Mucosa of descending colon (tissue), 3 donors: ENCODE measurements around the gene MESP2. TPM values are rescaled to one million over a fixed set of nuclear protein-coding genes. Genes with fewer than 3 reads are reported as not detected.

Experiments used
- ATAC-seq: fragments of 200-7000 bp; cut with Tn5 transposase; one replicate; pipeline ENCODE4 v1.9.1; 2020; ENCODE audit warnings: mild to moderate bottlenecking, moderate library complexity
- DNase-seq, 3 donors: peaks; one replicate each; pipeline ENCODE4 v3.0.0-alpha.2; 2020
- H3K36me3 ChIP-seq: fragments of 200-600 bp; one replicate; pipeline ENCODE4 v1.8.0; 2021; ENCODE audit warnings: low read depth, mild to moderate bottlenecking
- H3K4me1 ChIP-seq: fragments of 200-600 bp; one replicate; pipeline ENCODE4 v1.8.0; 2021; ENCODE audit warnings: low read depth, mild to moderate bottlenecking
- H3K4me3 ChIP-seq: fragments of 200-600 bp; one replicate; pipeline ENCODE4 v1.8.0; 2021; ENCODE audit warnings: mild to moderate bottlenecking
- H3K9me3 ChIP-seq: fragments of 200-600 bp; one replicate; pipeline ENCODE4 v1.8.0; 2021; ENCODE audit warnings: mild to moderate bottlenecking
- intact Hi-C, 2 donors: fragments of 100-400 bp; cut with DNase I in 1 of 2; cut with micrococcal nuclease in 1 of 2; formaldehyde crosslinking; loops; one replicate each; pipeline versions ENCODE4 v1.11.0 to v1.11.1; 2022; cut with DNase I, micrococcal nuclease
- total RNA-seq, 3 donors: library from RNA; stranded (reverse); fragmentation: NEBNext Ultra II Directional in 2 of 3; extraction: Animal tissue kit (Norgen Biotek cat#: 25700) in 2 of 3; gene quantifications; one replicate each; pipeline versions ENCODE4 v1.2.1 to v1.2.4, GENCODE V29; 2021 to 2023
- TF ChIP-seq, protein P1 (sequence below): fragments of 200-600 bp; IDR thresholded peaks from one replicate; pipeline ENCODE4 v1.8.0; 2022; ENCODE audit warnings: antibody characterized with exemption, mild to moderate bottlenecking
- donor health status: DM: no; HTN: no; CAD: no; lungs with moderate emphysema.
- donor health status: DM: no; HTN: no; CAD: no.
- donor health status: DM: no; HTN: yes; CAD: no.

Gene MESP2
- total RNA-seq, 3 donors from 2014 or later: 0.79 to 4.7 (median 1.2) TPM

DNA sequence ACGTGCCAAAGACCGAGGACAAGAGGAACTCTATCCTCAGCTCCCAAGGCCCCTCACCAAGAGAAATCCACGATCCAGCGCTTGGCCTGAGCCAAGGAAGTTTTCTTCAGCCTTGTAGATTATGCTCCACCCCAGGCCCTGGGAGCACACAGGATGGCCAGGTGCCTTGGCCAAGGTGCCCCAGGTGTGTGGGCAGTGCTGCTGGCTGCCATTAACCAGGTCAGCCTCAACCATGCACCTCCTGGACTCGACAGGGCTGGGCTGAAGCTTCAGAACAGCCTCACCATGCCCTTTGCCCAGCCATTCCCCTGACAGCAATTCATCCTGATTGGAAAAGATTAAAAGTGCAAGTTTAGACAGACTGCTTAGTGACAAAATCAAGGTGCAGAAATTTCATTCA lies 14.2 kb upstream of the MESP2 start:
- H3K4me1 ChIP-seq: peaks cover 24% of the 10 kb centered on the region
- H3K36me3 ChIP-seq: no peaks in the 10 kb centered on the region
- no peaks in the 10 kb centered on the region for H3K9me3 ChIP-seq
- DNase-seq (peak; percentile 60 to 68 (median 62)), ATAC-seq (peak; percentile 81)
- intact Hi-C loops: loop anchor here in 1 of 2 donors (5.0 kb wide), 1 partner anchor 110 kb away; no protein-coding TSS in a partner anchor
- no peak overlapping the region for H3K4me3 ChIP-seq
- TF ChIP-seq, protein P1, sequence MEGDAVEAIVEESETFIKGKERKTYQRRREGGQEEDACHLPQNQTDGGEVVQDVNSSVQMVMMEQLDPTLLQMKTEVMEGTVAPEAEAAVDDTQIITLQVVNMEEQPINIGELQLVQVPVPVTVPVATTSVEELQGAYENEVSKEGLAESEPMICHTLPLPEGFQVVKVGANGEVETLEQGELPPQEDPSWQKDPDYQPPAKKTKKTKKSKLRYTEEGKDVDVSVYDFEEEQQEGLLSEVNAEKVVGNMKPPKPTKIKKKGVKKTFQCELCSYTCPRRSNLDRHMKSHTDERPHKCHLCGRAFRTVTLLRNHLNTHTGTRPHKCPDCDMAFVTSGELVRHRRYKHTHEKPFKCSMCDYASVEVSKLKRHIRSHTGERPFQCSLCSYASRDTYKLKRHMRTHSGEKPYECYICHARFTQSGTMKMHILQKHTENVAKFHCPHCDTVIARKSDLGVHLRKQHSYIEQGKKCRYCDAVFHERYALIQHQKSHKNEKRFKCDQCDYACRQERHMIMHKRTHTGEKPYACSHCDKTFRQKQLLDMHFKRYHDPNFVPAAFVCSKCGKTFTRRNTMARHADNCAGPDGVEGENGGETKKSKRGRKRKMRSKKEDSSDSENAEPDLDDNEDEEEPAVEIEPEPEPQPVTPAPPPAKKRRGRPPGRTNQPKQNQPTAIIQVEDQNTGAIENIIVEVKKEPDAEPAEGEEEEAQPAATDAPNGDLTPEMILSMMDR: no peak

DNA sequence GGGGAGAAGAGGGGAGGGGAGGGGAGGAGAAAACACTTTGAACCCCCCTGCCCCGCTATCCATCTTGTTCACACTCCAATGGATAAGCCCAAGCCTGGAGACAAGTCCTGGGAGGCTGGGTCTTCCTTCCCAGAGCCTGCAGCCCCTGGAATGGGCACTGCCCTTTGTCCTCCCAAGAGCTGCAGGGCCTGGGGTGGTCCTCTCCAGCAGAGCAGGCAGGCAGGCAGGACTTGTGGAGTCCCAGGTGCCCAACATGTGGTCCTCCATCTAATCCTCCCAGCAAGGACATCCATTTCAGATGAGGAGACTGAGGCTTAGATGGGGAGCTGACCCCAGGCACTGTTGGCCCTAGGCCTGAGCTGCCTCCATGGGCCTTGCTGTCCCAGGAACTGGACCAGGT lies 10.4 kb upstream of the MESP2 start:
- no peak overlapping the region for H3K4me3 ChIP-seq
- intact Hi-C loops: no loop called here
- no peaks in the 10 kb centered on the region for H3K36me3 ChIP-seq
- DNase-seq (no peak), ATAC-seq (no peak)
- no peaks in the 10 kb centered on the region for H3K9me3 ChIP-seq
- TF ChIP-seq, protein P1: no peak
- peaks cover 20% of the 10 kb centered on the region for H3K4me1 ChIP-seq

DNA sequence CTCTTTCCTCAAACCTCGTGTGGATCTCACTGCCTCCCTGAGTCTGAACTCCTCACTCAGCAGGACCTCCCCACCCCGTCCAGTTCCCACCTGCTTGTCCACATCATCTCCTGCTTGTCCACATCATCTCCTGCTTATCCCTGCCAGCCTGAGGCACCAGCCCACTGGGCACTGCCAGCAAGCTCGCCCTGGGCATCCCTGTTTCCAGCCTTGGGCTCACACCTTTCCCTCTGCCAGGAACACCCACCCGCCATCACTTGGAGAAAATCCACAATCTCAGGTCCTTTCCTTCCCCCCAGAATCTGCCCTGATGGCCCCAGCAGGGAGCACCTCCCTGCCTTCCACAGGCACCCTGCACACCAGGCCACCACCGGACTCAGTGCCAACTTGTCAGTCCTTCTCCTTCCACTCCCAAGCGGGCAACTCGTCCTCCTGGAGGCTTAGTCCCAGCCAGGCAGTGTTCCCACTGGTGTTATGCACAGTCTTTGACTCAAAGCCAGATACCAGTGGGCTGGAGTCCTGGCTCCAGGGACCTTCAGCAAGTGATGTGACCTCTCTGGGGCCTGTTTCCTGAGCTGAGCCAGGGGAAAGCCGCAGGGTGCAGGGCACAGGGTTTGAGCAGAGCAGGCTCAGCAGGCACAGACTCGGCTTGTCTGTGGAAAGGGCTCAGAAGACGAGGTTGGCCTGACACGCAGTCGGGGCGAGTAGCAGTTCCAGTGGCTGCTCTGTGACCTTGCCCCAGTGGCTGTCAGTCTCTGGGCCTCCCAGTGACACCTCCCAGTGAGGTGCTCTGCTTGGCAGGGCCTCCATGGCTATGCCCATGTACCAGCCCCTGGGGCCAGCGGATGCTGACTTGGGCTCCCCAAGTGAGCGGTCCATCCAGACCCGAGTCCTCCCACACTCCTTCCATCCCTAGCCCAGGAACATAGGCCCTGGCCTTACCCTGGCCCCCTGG lies 9.5 kb upstream of the MESP2 start:
- TF ChIP-seq, protein P1: no peak
- Histone ChIP-seq H3K36me3 (no peaks in the 10 kb centered on the region), H3K4me3 (no peak overlapping the region), H3K4me1 (peaks cover 11% of the 10 kb centered on the region), H3K9me3 (no peaks in the 10 kb centered on the region)
- ATAC-seq (no peak), DNase-seq (peak in 1 of 3 donors; percentile 46)
- intact Hi-C loops: no loop called here

DNA sequence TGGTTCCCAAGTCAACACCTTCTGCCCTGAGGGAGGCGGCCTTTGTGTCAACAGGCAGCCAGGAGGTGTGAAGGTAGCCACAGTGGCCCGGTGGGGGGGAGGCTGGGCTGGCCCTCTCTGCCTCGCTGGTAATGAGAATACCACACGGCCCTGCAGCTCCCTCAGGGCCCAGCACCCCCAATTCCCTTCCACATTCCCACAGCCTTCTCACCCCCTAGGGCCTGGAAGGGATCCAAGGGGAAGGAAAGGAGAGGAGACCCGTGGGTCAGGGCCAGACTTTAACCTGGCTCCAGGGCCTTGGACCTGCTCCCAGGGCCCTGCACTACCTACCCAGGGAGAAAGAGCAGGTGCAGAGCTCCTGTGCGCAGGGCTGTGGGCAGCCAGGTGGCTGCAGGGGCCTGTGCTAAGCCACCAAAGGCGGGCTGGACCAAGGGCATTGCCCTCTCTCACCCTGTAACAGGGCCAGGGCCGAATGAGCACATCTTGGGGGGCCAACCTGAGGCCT lies 8.7 kb upstream of the MESP2 start:
- TF ChIP-seq, protein P1: no peak
- no peaks in the 10 kb centered on the region for H3K9me3 ChIP-seq
- peaks cover 5% of the 10 kb centered on the region for H3K4me1 ChIP-seq
- H3K36me3 ChIP-seq: no peaks in the 10 kb centered on the region
- intact Hi-C loops: no loop called here
- ATAC-seq (peak; percentile 47), DNase-seq (peak in 2 of 3 donors; percentile 35 to 51)
- H3K4me3 ChIP-seq: no peak overlapping the region

DNA sequence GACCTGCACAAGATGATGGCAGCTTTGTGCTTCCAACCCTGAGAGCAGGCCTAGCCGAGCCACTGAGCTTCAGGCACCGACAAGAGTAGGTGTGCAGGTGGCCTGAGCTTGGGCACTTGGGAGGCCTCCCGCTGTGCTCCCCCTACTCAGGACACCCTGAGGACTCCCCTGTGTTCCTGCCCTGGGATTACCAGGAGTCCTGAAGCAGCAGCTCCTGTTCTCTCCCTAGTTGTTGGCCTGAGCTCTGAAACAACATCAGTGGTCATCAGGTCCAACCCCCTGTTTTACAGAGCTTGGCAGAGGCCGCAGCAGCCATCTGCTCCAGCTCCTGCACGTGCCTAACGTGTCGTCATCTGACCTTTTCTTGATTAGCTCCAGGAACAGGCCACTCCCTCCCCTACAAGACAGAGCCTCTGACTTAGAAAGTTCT lies 8.0 kb upstream of the MESP2 start:
- Histone ChIP-seq H3K4me1 (no peaks in the 10 kb centered on the region), H3K4me3 (no peak overlapping the region), H3K9me3 (no peaks in the 10 kb centered on the region), H3K36me3 (no peaks in the 10 kb centered on the region)
- DNase-seq (peak; percentile 61 to 66 (median 63)), ATAC-seq (peak; percentile 80)
- intact Hi-C loops: no loop called here
- TF ChIP-seq, protein P1: no peak
